Endothelial cell of umbilical vein (primary cell): ENCODE measurements around the gene SFTPB.

Source experiments
- CTCF ChIP-seq, 2 donors: IDR thresholded peaks; 1 replicate in 1 of 2; 2 replicates in 1 of 2; pipeline ENCODE4 v1.5.1; 2011; ENCODE audit warnings: low read length in 2 of 2, mild to moderate bottlenecking in 2 of 2, moderate library complexity in 2 of 2, control low read depth in 1 of 2, inconsistent platforms in 1 of 2, low read depth in 1 of 2; ENCODE audit not compliant: insufficient read depth in 1 of 2; ENCODE audit errors: extremely low read depth in 1 of 2
- EZH2 ChIP-seq: IDR thresholded peaks from 2 replicates; pipeline ENCODE4 v1.6.1; 2012; ENCODE audit warnings: borderline replicate concordance, low read depth, mild to moderate bottlenecking, moderate library complexity, low read length, inconsistent platforms; ENCODE audit not compliant: severe bottlenecking
- GATA2 ChIP-seq: IDR thresholded peaks from 2 replicates; pipeline ENCODE4 v1.7.0; 2011; ENCODE audit warnings: low read depth, mild to moderate bottlenecking, moderate library complexity, mixed read lengths, low read length; ENCODE audit not compliant: insufficient read length, insufficient read depth
- MYC ChIP-seq: IDR thresholded peaks from one replicate; pipeline ENCODE4 v1.6.1; 2011; ENCODE audit warnings: mild to moderate bottlenecking, low read depth, low read length
- POLR2A ChIP-seq: IDR thresholded peaks from 2 replicates; pipeline ENCODE4 v1.6.1; 2012; ENCODE audit warnings: low read depth, mild to moderate bottlenecking, control low read depth, low read length
- POLR2AphosphoS5 ChIP-seq: IDR thresholded peaks from 2 replicates; pipeline ENCODE4 v1.6.1; 2012; ENCODE audit warnings: low read depth, mild to moderate bottlenecking, control low read depth, low read length, moderate library complexity; ENCODE audit not compliant: insufficient read depth
- TF ChIP-seq, protein P1 (sequence below): IDR thresholded peaks from 2 replicates; pipeline ENCODE4 v1.6.1; 2011; ENCODE audit not compliant: insufficient read depth, insufficient read length

GRCh38 chr2:85684806-85685205 is 16.8 kb upstream of the SFTPB start:
- TF ChIP-seq POLR2A (no peak), MYC (no peak), GATA2 (no peak), CTCF (IDR thresholded peaks at IDR 0.05; ENCODE audit: extremely low read depth in 1 of 2, insufficient read depth in 1 of 2, low read depth in 1 of 2, low read length in 2 of 2) (no peak), POLR2AphosphoS5 (no peak), EZH2 (no peak)
- TF ChIP-seq, protein P1, sequence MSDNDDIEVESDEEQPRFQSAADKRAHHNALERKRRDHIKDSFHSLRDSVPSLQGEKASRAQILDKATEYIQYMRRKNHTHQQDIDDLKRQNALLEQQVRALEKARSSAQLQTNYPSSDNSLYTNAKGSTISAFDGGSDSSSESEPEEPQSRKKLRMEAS: no peak
